ENCODE data around the gene LRR1.
A peak's percentile ranks its signal among the peaks of the same experiment; 100 is the strongest.
"Not testable (repeated sequence)": the region's sequence is repeated elsewhere in the genome, so short reads cannot be mapped to it uniquely, and the experiment has no call there.

The LRR1 gene

GRCh38 chr14:49634547-49635334 is 36.0 kb downstream of the LRR1 start, which contains the start of gene DNAAF2:
Gene DNAAF2, minus strand, starts transcription at chr14:49635244. Its CDS starts 95 bp downstream, at chr14:49635149.
- peak; percentile 72 to 78 for DNase-seq

DNA sequence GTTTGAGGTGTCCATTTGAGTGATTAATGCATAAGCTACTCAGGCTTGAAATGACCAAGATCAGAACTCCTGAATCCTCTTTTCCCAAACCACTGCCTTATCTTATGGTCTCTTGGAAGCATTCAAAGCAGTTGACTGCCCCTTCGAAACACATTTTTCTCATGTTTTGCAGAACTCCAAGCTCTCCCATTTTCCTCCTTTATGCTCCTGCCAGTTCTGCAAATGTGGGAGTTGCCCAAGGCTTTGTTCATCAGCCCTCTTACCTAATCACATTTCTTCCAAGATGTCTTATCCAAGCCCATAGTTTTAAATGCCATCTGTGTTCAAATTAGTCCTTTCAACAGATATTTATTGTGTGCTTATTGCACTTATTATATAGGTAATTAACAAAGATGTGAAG is 38.1 kb downstream of the LRR1 start:
- DNase-seq: no peak

- DNase-seq: no peak
Observed at GRCh38 chr14:49637534-49638078, 38.9 kb downstream of the LRR1 start.

DNA sequence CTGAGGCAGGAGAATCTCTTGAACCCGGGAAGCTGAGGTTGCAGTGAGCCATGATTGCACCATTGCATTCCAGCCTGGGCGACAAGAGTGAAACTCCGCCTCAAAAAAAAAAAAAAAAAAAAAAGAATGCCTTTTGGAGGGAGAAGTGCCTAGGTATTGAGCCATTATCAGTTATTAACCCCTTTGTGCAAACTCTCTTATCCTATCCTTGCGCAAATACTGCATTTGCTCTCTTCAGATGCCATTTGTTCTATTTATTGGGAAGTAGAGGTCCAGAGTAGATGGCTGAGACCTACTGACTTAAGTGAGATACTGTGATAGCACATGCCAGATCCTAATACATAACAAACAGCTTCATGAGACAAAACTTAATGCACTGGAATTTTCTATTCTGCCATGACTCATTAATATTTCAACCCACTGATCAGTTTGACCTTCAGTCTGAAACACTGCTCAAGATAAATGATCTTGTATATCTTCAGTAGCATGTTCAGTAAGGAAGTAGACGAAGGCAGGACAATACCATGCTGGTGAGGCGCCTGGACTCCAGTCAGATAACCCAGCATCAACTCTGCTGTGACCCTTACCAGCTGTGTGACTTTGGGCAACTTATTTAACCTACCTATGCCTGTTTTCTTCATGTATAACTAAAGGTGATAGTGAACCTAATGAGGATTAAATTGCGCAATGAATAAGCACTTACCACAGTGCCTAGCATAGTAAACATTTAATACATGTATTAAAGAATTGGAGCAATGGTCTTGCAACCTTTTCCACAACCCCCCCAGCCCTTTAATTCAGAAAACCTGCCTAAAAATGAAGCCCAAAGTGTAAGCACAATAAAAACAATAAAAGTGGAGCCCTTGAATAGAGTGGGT is 42.0 kb downstream of the LRR1 start:
- DNase-seq: no peak

- no peak for DNase-seq
Observed at GRCh38 chr14:49641697-49642129, 43.0 kb downstream of the LRR1 start.

- no peak for DNase-seq
Observed at GRCh38 chr14:49642163-49642562, 43.4 kb downstream of the LRR1 start.

DNA sequence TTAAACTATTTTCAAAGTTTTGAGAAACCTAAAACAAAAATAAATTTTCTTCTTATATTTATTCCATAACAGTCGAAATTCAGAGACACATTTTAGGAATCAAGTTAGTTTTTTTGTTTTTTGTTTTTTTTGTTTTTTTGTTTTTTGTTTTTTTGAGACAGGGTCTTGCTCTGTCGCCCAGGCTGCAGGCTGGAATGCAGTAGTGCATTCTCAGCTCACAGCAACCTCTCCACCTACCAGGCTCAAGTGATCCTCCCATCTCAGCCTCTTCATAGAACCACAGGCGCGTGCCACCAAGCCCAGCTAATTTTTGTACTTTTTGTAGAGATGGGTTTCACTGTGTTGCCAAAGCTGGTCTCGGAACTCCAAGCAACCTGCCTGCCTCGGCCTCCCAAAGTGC is 54.8 kb downstream of the LRR1 start:
- no peak for DNase-seq

DNA sequence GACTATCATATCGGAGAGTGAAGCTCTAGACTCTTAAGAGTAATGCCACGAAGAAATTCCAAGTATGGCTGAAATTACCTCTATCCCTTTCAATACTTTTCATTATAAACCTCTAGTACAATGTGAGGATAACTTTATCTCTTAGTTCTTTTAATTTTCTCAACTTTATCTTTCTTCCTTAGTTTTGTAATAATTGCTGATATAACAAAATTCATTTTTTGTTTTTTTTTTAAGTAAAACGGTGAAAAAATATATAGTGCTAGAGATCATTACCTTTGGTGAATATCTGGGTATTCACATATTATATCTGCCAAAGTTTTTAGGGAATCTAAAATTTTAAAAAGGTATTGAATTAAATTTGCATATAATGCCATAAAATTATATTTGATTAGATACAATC is 55.8 kb downstream of the LRR1 start:
- DNase-seq: no peak

DNA sequence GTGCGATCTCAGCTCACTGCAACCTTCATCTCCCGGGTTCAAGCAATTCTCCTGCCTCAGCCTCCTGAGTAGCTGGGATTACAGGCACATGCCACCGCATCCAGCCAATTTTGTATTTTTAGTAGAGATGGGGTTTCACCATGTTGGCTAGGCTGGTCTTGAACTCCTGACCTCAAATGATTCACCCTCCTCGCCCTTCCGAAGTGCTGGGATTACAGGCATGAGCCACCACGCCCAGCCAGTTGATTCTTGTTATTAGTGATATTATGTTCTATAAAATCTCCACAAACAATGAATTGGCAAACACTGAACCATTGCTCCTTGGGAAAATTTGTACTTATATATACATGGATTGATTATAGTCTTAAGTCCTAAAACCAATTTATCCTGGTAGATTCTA is 58.8 kb downstream of the LRR1 start:
- not testable (repeated sequence) for DNase-seq

GRCh38 chr14:49659526-49660455 is 61.1 kb downstream of the LRR1 start:
- DNase-seq: no peak

Measured in activated T-cell treated with anti-CD3 and anti-CD28 coated beads, Interleukin-2, amount 50 U/mL, for 48 hours (primary cell).